ENCODE results near the gene RAPGEF1.
"Not testable (repeated sequence)": the region's sequence is repeated elsewhere in the genome, so short reads cannot be mapped to it uniquely, and the experiment has no call there.

Gene RAPGEF1

DNA sequence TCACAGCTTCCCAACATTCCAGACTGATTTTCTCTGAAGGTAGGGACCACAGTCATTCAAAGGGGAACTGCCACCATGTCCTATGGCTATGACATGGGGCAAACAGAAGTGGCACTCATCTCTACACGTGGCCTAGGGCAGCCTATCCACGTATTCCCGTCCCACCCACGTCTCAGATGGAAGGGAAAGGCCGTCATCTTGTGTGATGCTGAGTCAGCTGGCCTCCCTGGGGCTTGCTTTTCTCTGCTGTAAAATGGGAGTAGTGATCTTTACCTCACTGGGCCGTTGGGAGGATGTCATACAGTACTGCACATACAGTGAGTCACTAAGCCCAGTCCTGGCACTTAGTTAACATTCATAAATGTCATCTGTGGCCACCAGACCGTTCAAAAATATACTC, 72.3 kb downstream of the RAPGEF1 start:
- H3K27ac ChIP-seq (ENCODE audit: low read depth, low read length) = no peak overlapping the region
- no CpG with 5 or more reads among the region's 7 CpGs for WGBS (ENCODE audit: extremely low coverage, insufficient coverage, low lambda C conversion rate)

DNA sequence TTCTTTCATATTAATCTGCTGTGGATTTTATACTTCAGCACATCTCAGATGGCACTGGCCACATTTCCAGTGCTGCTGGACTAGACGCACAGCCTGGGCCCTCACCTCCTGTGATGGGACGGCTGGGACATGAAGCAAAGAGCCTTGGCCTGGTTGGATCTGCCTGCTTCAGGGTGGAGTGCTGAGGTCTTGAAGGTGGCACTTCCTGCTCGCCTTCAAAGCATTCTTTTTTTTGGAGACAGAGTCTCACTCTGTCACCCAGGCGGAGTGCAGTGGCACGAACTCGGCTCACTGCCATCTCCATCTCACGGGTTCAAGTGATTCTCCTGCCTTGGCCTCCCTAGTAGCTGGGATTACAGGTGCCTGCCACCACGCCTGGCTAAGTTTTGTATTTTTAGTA, 73.1 kb downstream of the RAPGEF1 start:
- Histone ChIP-seq H3K23ac (ENCODE audit: low read length) (no peak overlapping the region), H2BK15ac (replicated peaks; ENCODE audit: low read depth) (no peak overlapping the region), H3K79me2 (ENCODE audit: control insufficient read depth, insufficient read depth, low read length) (peaks cover 18% of the 10 kb centered on the region), H3K27ac (ENCODE audit: low read depth, low read length) (no peak overlapping the region), H3K27me3 (ENCODE audit: insufficient read depth, low read length, poor library complexity) (no peaks in the 10 kb centered on the region), H3K9ac (ENCODE audit: low read length) (no peak overlapping the region), H4K8ac (ENCODE audit: low read depth, low read length) (no peak overlapping the region), H3K4me2 (ENCODE audit: low read length) (no peak overlapping the region), H3K4me1 (ENCODE audit: control insufficient read depth, low read depth, low read length) (peaks cover 19% of the 10 kb centered on the region), H4K5ac (ENCODE audit: low read length) (no peak overlapping the region), H2BK120ac (ENCODE audit: low read depth, low read length) (no peak overlapping the region), H3K36me3 (ENCODE audit: control insufficient read depth, insufficient read depth, low read length) (no peaks in the 10 kb centered on the region), H3K18ac (ENCODE audit: low read length) (no peak overlapping the region), H3K79me1 (ENCODE audit: low read length) (peaks cover 21% of the 10 kb centered on the region), H2BK5ac (ENCODE audit: low read length) (no peak overlapping the region), H3K4me3 (ENCODE audit: low read length) (no peak overlapping the region), H3K56ac (ENCODE audit: low read length) (no peak overlapping the region), H2AK5ac (ENCODE audit: low read length) (no peak overlapping the region), H3K4ac (ENCODE audit: low read depth, low read length) (no peak overlapping the region)
- WGBS (ENCODE audit: extremely low coverage, insufficient coverage, low lambda C conversion rate) = no CpG with 5 or more reads among the region's 8 CpGs
- DNase-seq = no peak

More for the DNA sequence above, 72.3 kb downstream of the RAPGEF1 start:
- H3K23ac ChIP-seq (ENCODE audit: low read length) = no peak overlapping the region
- H4K8ac ChIP-seq (ENCODE audit: low read depth, low read length) = no peak overlapping the region
- no peak for DNase-seq
- H2BK5ac ChIP-seq (ENCODE audit: low read length) = no peak overlapping the region
- H3K79me1 ChIP-seq (ENCODE audit: low read length) = peaks cover 23% of the 10 kb centered on the region
- H3K27me3 ChIP-seq (ENCODE audit: insufficient read depth, low read length, poor library complexity) = no peaks in the 10 kb centered on the region
- H3K18ac ChIP-seq (ENCODE audit: low read length) = no peak overlapping the region
- no peak overlapping the region for H2BK120ac ChIP-seq (ENCODE audit: low read depth, low read length)
- no peak overlapping the region for H4K5ac ChIP-seq (ENCODE audit: low read length)
- no peak overlapping the region for H3K4me3 ChIP-seq (ENCODE audit: low read length)
- peaks cover 21% of the 10 kb centered on the region for H3K79me2 ChIP-seq (ENCODE audit: control insufficient read depth, insufficient read depth, low read length)
- no peak overlapping the region for H3K4me2 ChIP-seq (ENCODE audit: low read length)
- no peak overlapping the region for H3K9ac ChIP-seq (ENCODE audit: low read length)
- H3K56ac ChIP-seq (ENCODE audit: low read length) = no peak overlapping the region
- H3K36me3 ChIP-seq (ENCODE audit: control insufficient read depth, insufficient read depth, low read length) = no peaks in the 10 kb centered on the region
- no peak overlapping the region for H3K4ac ChIP-seq (ENCODE audit: low read depth, low read length)
- no peak overlapping the region for H2BK15ac ChIP-seq (replicated peaks; ENCODE audit: low read depth)
- peaks cover 22% of the 10 kb centered on the region for H3K4me1 ChIP-seq (ENCODE audit: control insufficient read depth, low read depth, low read length)
- no peak overlapping the region for H2AK5ac ChIP-seq (ENCODE audit: low read length)

DNA sequence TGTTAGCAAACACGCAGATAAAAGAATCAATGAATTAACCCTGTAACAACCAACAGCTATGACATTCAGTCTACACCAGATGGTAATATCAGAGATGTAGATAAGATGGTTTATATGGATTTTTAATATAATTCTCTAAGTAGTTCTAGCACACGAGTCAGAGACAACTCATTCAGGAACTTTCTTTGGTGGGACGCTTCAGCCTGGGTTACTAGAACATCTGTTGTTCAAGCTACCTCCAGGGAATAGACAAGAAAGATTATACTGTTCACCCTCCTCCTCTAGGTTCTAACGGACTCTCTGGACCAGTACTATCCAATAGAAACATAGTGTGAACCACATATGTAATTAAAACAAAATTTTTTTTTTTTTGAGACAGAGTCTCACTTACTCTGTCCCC, 73.8 kb downstream of the RAPGEF1 start:
- no peak overlapping the region for H2AK5ac ChIP-seq (ENCODE audit: low read length)
- no CpG with 5 or more reads among the region's 4 CpGs for WGBS (ENCODE audit: extremely low coverage, insufficient coverage, low lambda C conversion rate)
- H3K36me3 ChIP-seq (ENCODE audit: control insufficient read depth, insufficient read depth, low read length) = no peaks in the 10 kb centered on the region

DNA sequence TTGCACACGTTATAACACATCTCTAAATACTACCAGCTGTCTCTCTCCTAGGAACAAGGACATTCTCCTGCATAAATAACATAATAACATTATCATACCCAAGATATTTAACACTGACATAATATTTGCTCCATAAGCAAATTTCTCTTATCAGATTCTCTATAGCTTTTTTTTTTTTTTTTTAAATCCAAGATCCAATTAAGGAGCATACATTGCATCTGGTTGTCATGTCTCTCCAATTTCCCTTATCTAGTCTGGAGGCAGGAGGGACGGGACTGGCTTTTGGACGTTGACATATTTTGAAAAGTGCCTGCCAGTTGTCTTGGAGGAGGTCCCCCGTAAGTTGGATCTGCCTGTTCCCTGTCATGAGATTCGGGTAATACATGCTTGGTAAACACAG, 76.6 kb downstream of the RAPGEF1 start:
- WGBS (ENCODE audit: extremely low coverage, insufficient coverage, low lambda C conversion rate) = no CpG with 5 or more reads among the region's 5 CpGs

More for the DNA sequence above, 73.8 kb downstream of the RAPGEF1 start:
- Histone ChIP-seq H3K4me1 (ENCODE audit: control insufficient read depth, low read depth, low read length) (peaks cover 18% of the 10 kb centered on the region), H2BK15ac (replicated peaks; ENCODE audit: low read depth) (no peak overlapping the region), H4K8ac (ENCODE audit: low read depth, low read length) (no peak overlapping the region), H3K4me2 (ENCODE audit: low read length) (no peak overlapping the region), H2BK5ac (ENCODE audit: low read length) (no peak overlapping the region), H3K27me3 (ENCODE audit: insufficient read depth, low read length, poor library complexity) (no peaks in the 10 kb centered on the region), H3K9ac (ENCODE audit: low read length) (no peak overlapping the region), H3K79me1 (ENCODE audit: low read length) (peaks cover 18% of the 10 kb centered on the region), H3K27ac (ENCODE audit: low read depth, low read length) (no peak overlapping the region), H2BK120ac (ENCODE audit: low read depth, low read length) (no peak overlapping the region), H3K4ac (ENCODE audit: low read depth, low read length) (no peak overlapping the region), H3K4me3 (ENCODE audit: low read length) (no peak overlapping the region), H3K23ac (ENCODE audit: low read length) (no peak overlapping the region), H3K56ac (ENCODE audit: low read length) (no peak overlapping the region), H3K18ac (ENCODE audit: low read length) (no peak overlapping the region), H4K5ac (ENCODE audit: low read length) (no peak overlapping the region), H3K79me2 (ENCODE audit: control insufficient read depth, insufficient read depth, low read length) (peaks cover 16% of the 10 kb centered on the region)
- DNase-seq = no peak

DNA sequence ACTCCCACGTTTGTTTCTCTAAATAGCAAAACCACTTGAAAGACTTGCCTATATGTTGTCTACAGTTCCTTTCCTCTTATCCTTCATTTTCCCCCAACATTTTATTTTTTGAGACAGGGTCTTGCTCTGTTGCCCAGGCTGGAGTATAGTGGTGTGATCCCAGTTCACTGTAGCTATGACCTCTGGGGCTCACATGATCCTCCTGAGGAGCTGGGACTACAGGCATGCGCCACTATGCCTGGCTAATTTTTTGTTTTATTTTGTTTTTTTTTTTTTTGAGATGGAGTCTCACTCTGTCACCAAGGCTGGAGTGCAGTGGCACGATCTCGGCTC, 77.6 kb downstream of the RAPGEF1 start:
- not testable (repeated sequence) for H2BK15ac ChIP-seq (replicated peaks; ENCODE audit: low read depth); H3K27me3 ChIP-seq (ENCODE audit: insufficient read depth, low read length, poor library complexity); H3K4me3 ChIP-seq (ENCODE audit: low read length); H3K4ac ChIP-seq (ENCODE audit: low read depth, low read length); H3K27ac ChIP-seq (ENCODE audit: low read depth, low read length); H3K23ac ChIP-seq (ENCODE audit: low read length); DNase-seq; H2AK5ac ChIP-seq (ENCODE audit: low read length); H2BK5ac ChIP-seq (ENCODE audit: low read length); H3K4me2 ChIP-seq (ENCODE audit: low read length); H3K9ac ChIP-seq (ENCODE audit: low read length); H3K79me2 ChIP-seq (ENCODE audit: control insufficient read depth, insufficient read depth, low read length); H4K5ac ChIP-seq (ENCODE audit: low read length); H3K18ac ChIP-seq (ENCODE audit: low read length); H3K79me1 ChIP-seq (ENCODE audit: low read length); H3K36me3 ChIP-seq (ENCODE audit: control insufficient read depth, insufficient read depth, low read length); H4K8ac ChIP-seq (ENCODE audit: low read depth, low read length); H2BK120ac ChIP-seq (ENCODE audit: low read depth, low read length)
- Histone ChIP-seq H3K4me1 (ENCODE audit: control insufficient read depth, low read depth, low read length) (peaks cover 15% of the 10 kb centered on the region), H3K56ac (ENCODE audit: low read length) (peak overlapping the region; percentile 53)
- no CpG with 5 or more reads among the region's 4 CpGs for WGBS (ENCODE audit: extremely low coverage, insufficient coverage, low lambda C conversion rate)

More for the DNA sequence above, 76.6 kb downstream of the RAPGEF1 start:
- no peak overlapping the region for H3K4ac ChIP-seq (ENCODE audit: low read depth, low read length)
- no peak overlapping the region for H3K56ac ChIP-seq (ENCODE audit: low read length)
- no peak overlapping the region for H4K5ac ChIP-seq (ENCODE audit: low read length)
- no peaks in the 10 kb centered on the region for H3K36me3 ChIP-seq (ENCODE audit: control insufficient read depth, insufficient read depth, low read length)
- no peak for DNase-seq
- H3K18ac ChIP-seq (ENCODE audit: low read length) = no peak overlapping the region
- H4K8ac ChIP-seq (ENCODE audit: low read depth, low read length) = no peak overlapping the region
- H3K79me1 ChIP-seq (ENCODE audit: low read length) = peaks cover 12% of the 10 kb centered on the region
- H3K4me2 ChIP-seq (ENCODE audit: low read length) = no peak overlapping the region
- no peak overlapping the region for H3K27ac ChIP-seq (ENCODE audit: low read depth, low read length)
- H3K23ac ChIP-seq (ENCODE audit: low read length) = no peak overlapping the region
- H3K4me3 ChIP-seq (ENCODE audit: low read length) = no peak overlapping the region
- no peak overlapping the region for H2BK120ac ChIP-seq (ENCODE audit: low read depth, low read length)
- H2AK5ac ChIP-seq (ENCODE audit: low read length) = no peak overlapping the region
- H3K4me1 ChIP-seq (ENCODE audit: control insufficient read depth, low read depth, low read length) = peaks cover 12% of the 10 kb centered on the region
- no peak overlapping the region for H2BK15ac ChIP-seq (replicated peaks; ENCODE audit: low read depth)
- no peak overlapping the region for H3K9ac ChIP-seq (ENCODE audit: low read length)
- no peaks in the 10 kb centered on the region for H3K27me3 ChIP-seq (ENCODE audit: insufficient read depth, low read length, poor library complexity)
- H3K79me2 ChIP-seq (ENCODE audit: control insufficient read depth, insufficient read depth, low read length) = peaks cover 7% of the 10 kb centered on the region
- no peak overlapping the region for H2BK5ac ChIP-seq (ENCODE audit: low read length)

DNA sequence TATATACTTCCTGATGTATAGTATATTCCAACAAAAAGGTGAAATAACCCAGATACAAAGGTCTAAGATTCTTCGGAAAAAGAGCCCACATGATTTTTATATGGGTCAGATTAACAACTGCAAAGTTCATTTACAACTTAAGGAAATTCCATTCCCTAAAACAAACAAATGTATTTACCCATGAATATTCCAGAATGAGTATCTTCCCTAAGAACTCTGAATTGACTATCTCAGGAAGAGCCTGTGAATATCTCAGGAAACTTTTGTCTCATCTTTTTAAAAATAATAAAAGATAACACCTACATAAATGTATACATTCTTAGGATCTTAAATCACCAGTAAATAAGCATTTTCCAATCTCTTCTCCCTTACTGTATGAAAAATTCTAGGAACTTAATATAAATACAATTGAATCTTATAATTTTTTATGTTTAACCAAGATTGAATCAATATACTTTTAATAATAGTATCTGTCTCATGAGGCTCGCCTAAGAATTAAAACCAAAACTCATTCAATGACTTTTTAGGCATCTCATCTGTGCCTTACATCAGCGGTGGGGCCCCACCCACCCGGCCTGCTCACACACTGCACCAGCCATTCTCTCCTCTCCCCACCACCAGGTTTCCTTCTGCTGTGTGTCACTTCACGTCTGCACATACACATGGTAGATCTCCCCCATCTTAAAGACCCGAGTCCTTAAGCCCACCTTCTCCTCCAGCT, 78.1 kb downstream of the RAPGEF1 start:
- H2BK15ac ChIP-seq (replicated peaks; ENCODE audit: low read depth) = no peak overlapping the region

More for the DNA sequence above, 78.1 kb downstream of the RAPGEF1 start:
- peaks cover 15% of the 10 kb centered on the region for H3K4me1 ChIP-seq (ENCODE audit: control insufficient read depth, low read depth, low read length)
- no peak overlapping the region for H3K27ac ChIP-seq (ENCODE audit: low read depth, low read length)
- no peak overlapping the region for H3K23ac ChIP-seq (ENCODE audit: low read length)
- H4K5ac ChIP-seq (ENCODE audit: low read length) = no peak overlapping the region
- H3K36me3 ChIP-seq (ENCODE audit: control insufficient read depth, insufficient read depth, low read length) = no peaks in the 10 kb centered on the region
- DNase-seq = no peak
- H3K4me3 ChIP-seq (ENCODE audit: low read length) = no peak overlapping the region
- no peak overlapping the region for H2BK5ac ChIP-seq (ENCODE audit: low read length)
- no peak overlapping the region for H2AK5ac ChIP-seq (ENCODE audit: low read length)
- no peaks in the 10 kb centered on the region for H3K27me3 ChIP-seq (ENCODE audit: insufficient read depth, low read length, poor library complexity)
- peaks cover 8% of the 10 kb centered on the region for H3K79me1 ChIP-seq (ENCODE audit: low read length)
- H3K4ac ChIP-seq (ENCODE audit: low read depth, low read length) = no peak overlapping the region
- H3K4me2 ChIP-seq (ENCODE audit: low read length) = no peak overlapping the region
- H3K9ac ChIP-seq (ENCODE audit: low read length) = no peak overlapping the region
- no CpG with 5 or more reads among the region's 6 CpGs for WGBS (ENCODE audit: extremely low coverage, insufficient coverage, low lambda C conversion rate)
- no peak overlapping the region for H3K18ac ChIP-seq (ENCODE audit: low read length)
- H3K56ac ChIP-seq (ENCODE audit: low read length) = peak overlapping the region; percentile 53
- no peak overlapping the region for H4K8ac ChIP-seq (ENCODE audit: low read depth, low read length)
- H3K79me2 ChIP-seq (ENCODE audit: control insufficient read depth, insufficient read depth, low read length) = peaks cover 5% of the 10 kb centered on the region
- H2BK120ac ChIP-seq (ENCODE audit: low read depth, low read length) = no peak overlapping the region
